ENCODE measurements around the gene EGLN2. TPM values are rescaled to one million over a fixed set of nuclear protein-coding genes. Genes with fewer than 3 reads are reported as not detected.

The EGLN2 gene
- total and polyA plus RNA-seq, 2 of the 4 experiments (the other 2 are of a cell fraction): 54.1 to 60.2 TPM

DNA sequence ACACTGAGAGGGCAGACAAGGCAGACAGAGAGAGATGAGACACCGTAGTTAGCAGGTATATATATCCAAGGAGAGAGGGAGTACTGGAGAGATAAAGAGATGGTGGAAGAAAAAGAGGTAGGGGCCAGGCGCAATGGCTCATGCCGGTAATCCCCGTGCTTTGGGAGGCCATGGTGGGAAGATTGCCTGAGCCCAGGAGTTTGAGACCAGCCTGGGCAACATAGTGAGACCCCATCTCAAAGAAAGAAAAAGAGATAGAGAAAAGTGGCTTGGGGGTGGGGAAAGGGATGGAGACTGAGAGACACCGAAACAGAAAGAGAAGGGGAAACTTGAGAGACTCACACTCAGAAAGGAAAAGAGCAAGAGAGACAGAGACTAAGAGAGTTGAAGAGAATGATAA lies 18.4 kb upstream of the EGLN2 start:
- Histone ChIP-seq H3K4me1 (ENCODE audit: control insufficient read depth, insufficient read depth, low read length) (peaks cover 6% of the 10 kb centered on the region), H3K14ac (replicated peaks; ENCODE audit: low read depth, low read length) (no peak overlapping the region), H2AFZ (replicated peaks; ENCODE audit: low read length, poor library complexity) (no peak overlapping the region), H3K56ac (ENCODE audit: extremely low read depth, insufficient read depth, low read length) (no peak overlapping the region), H3K36me3 (ENCODE audit: control insufficient read depth, insufficient read depth, low read length) (peaks cover 2% of the 10 kb centered on the region), H3K18ac (ENCODE audit: low read depth, low read length) (no peak overlapping the region), H2BK120ac (ENCODE audit: low read depth, low read length) (no peak overlapping the region), H2BK5ac (ENCODE audit: low read depth, low read length, poor library complexity, severe bottlenecking) (no peak overlapping the region), H4K20me1 (ENCODE audit: insufficient read depth, low read length) (peaks cover 9% of the 10 kb centered on the region; the same call in 1 of the 2 replicates), H3K27ac (ENCODE audit: insufficient read depth, low read length) (no peak overlapping the region), H3K4me2 (ENCODE audit: low read depth, low read length) (no peak overlapping the region), H4K8ac (ENCODE audit: low read depth in 2 of 2, low read length in 2 of 2) (no peak overlapping the region), H3K9me3 (ENCODE audit: control insufficient read depth, insufficient read depth, low read length) (no peaks in the 10 kb centered on the region), H3K4me3 (ENCODE audit: insufficient read depth, low read depth, low read length) (no peak overlapping the region), H3K9me1 (ENCODE audit: insufficient read depth, low read length) (peaks cover 10% of the 10 kb centered on the region), H4K91ac (ENCODE audit: insufficient read depth, low read depth, low read length) (no peak overlapping the region), H3K23ac (ENCODE audit: low read depth, low read length) (no peak overlapping the region), H3K27me3 (ENCODE audit: control insufficient read depth, insufficient read depth, low read length) (no peaks in the 10 kb centered on the region), H4K5ac (ENCODE audit: low read depth, low read length) (no peak overlapping the region), H3K79me1 (ENCODE audit: low read depth in 1 of 2, low read length in 2 of 2) (peaks cover 8 to 18% of the 10 kb centered on the region in 2 experiments; a peak in 3 of 4 replicates), H2BK20ac (ENCODE audit: low read depth, low read length) (no peak overlapping the region), H3K4ac (ENCODE audit: low read depth, low read length) (no peak overlapping the region), H2BK15ac (ENCODE audit: low read depth, low read length) (no peak overlapping the region), H2AK5ac (ENCODE audit: low read depth, low read length) (no peak overlapping the region), H3K9ac (ENCODE audit: low read depth, low read length) (no peak overlapping the region), H2AK9ac (replicated peaks; ENCODE audit: low read depth, low read length, poor library complexity) (no peak overlapping the region)
- TF ChIP-seq NFE2L2 (IDR thresholded peaks at IDR 0.05; ENCODE audit: low read depth, low read length): no peak
- TF ChIP-seq RAD21 (IDR thresholded peaks at IDR 0.05; ENCODE audit: low read length): no peak
- TF ChIP-seq CHD1 (IDR thresholded peaks at IDR 0.05; ENCODE audit: low read depth, low read length): no peak
- TF ChIP-seq MAFK (IDR thresholded peaks at IDR 0.05; ENCODE audit: low read depth, low read length): no peak
- no peak for TF ChIP-seq SMC3 (IDR thresholded peaks at IDR 0.05; ENCODE audit: low read depth, low read length)
- TF ChIP-seq FOS (IDR thresholded peaks at IDR 0.05; ENCODE audit: low read depth, low read length): no peak
- TF ChIP-seq RFX5 (IDR thresholded peaks at IDR 0.05; ENCODE audit: low read depth, low read length): no peak
- no peak for TF ChIP-seq MXI1 (IDR thresholded peaks at IDR 0.05; ENCODE audit: borderline replicate concordance, low read depth, low read length)
- TF ChIP-seq MAZ (IDR thresholded peaks at IDR 0.05; ENCODE audit: borderline replicate concordance, low read depth, low read length): no peak
- TF ChIP-seq BHLHE40 (IDR thresholded peaks at IDR 0.05; ENCODE audit: low read depth, low read length): no peak
- TF ChIP-seq RCOR1 (IDR thresholded peaks at IDR 0.05; ENCODE audit: insufficient replicate concordance, low read length): no peak
- 92% methylated on average over 4 of the region's 5 CpGs; no CpG with 5 or more reads in 1 of the 2 experiments for WGBS, 2 experiments (ENCODE audit: extremely low coverage in 2 of 2, insufficient read length in 1 of 2)
- intact Hi-C loops (cut with micrococcal nuclease) (no loop called here), in situ Hi-C loops (cut with MboI; ENCODE audit: low sequenced_read_pairs) (no loop called here), dilution Hi-C loops (cut with HindIII; ENCODE audit: low sequenced_read_pairs, unreplicated experiment) (no loop called here)
- DNase-seq: no peak
- no TSS peak for BruUV-seq (replicated peaks)
- ChIA-PET POLR2A (ENCODE audit: unreplicated experiment) (no interaction called here), CTCF (no interaction called here)
- no peak for ATAC-seq (ENCODE audit: low read depth)
